KG1 (cell line): ENCODE data around the gene DIP2C.
"Not testable (repeated sequence)": the region's sequence is repeated elsewhere in the genome, so short reads cannot be mapped to it uniquely, and the experiment has no call there.

Source experiments
- DNase-seq: peaks from one replicate; lab custom pipeline; 2025; lab: John Stamatoyannopoulos, UW

Gene DIP2C

DNA sequence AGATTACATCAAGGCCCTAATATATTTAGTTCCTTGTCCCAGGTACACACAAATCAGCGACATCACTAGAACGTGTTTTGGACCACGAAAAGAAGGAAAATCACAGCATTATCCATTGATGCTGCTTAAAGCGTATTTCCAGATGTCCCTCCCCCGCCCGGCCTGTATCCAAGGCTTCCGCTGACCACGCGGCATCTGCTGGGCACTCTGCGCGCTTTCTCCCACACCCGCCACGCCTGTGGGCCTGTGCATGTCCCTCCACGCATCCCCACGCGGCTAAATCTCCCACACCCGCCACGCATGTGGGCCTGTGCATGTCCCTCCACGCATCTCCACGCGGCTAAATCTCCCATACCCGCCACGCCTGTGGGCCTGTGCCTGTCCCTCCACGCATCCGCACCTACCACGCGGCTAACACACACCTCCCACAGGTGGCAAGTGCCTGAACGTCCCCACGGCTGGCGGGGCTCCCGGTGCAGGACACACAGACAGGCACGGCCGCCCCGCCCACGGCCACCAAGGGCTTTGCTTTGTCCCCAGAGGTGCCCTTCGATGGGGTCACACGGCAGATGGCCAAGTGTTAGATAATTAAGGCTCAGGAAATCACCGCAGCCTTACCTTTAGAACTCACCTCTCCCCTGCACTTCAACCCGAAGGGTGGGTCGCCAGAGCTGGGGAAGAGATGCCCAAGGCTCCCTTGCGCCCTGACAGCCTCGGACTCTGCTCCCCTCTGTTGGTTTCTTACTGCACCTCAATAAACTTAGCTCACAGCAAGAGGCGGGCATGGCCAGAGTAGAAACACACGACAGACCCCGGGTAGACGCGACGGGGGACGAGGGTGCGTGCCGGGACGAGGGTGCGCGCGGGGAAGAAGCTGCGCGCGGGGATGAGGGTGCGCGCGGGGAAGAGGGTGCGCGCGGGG lies 49.5 kb downstream of the DIP2C start:
- no peak for DNase-seq

DNA sequence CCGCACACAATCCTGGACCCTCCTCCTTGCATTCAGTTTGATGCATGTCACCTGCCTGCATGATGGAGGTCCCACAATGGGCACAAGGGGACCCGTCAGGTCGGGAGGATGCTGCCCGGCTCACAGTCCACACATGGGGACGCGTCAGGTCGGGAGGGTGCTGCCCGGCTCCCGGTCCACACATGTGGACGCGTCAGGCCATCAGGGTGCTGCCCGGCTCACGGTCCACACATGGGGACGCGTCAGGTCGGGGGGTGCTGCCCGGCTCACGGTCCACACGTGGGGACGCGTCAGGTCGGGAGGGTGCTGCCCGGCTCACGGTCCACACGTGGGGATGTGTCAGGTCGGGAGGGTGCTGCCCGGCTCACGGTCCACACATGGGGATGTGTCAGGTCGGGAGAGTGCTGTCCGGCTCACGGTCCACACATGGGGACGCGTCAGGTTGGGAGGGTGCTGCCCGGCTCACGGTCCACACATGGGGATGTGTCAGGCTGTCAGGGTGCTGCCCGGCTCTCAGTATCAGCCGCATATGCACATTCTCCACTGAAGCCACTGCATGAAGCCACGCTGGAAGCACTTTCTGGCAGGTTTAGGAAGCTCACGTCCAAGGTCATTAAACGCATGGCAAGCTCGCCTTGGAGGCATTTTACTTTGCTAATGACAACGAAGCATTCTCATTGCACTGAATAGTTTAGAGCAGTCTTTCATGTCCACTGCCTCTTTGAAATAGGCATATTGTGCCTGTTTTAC lies 50.3 kb downstream of the DIP2C start:
- DNase-seq: no peak

DNA sequence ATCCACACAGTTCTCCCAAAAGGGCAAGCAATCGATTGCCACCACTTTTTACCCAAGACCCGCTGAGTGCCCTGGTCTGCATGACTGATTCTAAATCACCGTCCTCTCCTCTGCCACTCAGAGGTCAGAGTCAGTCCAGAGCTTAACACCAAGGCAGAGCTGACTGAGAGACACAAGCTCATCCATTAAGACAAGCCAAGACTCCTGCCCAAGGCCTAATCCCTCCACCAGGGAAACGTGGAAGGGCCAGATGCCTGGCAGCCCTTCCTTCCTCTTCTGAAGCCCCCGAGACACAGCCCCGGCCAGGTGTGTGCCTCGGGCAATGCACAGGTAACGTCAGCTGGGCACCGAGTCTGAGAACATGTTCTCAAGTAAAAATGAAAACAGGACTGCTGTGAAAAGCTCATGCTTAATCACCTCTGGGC lies 51.7 kb downstream of the DIP2C start:
- no peak for DNase-seq

DNA sequence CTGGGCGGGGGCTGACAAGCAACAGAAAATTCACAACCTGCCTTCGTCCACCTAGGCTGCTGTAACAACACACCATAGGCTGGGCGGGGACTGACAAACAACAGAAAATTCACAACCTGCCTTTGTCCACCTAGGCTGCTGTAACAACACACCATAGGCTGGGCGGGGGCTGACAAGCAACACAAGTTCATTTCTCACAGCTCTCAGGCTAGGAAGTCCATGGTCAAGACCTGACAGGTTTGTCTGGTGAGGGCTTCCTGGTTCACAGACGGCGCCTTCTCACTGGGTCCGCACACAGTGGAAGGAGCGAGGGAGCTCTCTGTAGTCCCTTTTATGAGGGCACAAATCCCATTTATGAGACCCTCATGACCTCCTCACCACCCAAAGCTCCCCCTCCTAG lies 52.2 kb downstream of the DIP2C start:
- no peak for DNase-seq

DNA sequence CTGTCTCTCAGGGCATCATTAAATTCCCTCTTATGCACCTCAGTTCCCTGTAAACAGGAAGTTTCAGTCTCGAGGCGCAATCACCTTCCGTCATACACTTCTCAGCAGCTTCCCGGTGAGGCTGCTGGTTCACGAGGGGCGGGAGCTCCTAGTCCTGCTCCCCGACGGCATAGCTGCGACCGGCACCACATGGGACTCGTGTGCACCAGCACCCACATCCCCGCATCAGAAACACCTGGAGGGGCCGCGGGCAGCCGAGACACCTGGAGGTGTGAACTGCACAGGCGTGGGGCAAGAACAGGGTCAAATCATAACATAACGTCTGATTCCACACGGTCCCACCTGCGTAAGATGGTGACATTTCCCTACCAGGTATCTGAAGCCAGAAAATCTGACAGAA lies 52.7 kb downstream of the DIP2C start:
- DNase-seq: no peak

DNA sequence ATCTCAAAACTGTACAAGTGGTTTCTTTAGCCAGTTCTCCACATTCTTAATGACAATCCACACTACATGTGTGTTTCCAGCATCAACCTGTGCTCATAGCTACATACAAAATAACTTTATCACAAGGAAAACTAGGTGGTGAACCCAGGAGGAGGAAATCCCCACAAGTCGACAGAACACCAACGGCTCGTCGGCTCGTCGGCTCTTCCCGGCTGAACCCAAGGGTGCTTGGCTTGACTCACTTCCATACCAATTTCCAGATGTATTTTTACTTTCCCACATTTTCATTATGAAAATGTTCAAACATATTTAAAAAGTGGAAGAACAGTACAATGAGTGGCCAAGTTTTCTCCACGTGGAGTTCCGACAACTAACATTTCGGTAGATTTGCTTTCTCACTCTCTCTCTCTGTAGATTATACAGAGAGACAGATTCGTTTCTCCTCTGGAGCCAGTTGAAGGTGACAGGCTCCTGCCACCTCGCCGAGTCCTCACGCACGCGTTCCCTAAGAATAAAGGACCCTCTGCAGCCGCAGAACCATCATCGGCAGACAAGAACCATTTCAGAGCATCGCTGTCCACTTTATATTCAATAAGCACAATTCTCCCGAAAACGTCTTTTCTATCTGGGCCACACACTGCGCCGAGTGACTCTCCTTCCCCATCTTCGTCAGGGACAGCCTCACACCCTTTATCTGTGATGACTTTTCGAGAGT lies 53.3 kb downstream of the DIP2C start:
- DNase-seq: no peak

DNA sequence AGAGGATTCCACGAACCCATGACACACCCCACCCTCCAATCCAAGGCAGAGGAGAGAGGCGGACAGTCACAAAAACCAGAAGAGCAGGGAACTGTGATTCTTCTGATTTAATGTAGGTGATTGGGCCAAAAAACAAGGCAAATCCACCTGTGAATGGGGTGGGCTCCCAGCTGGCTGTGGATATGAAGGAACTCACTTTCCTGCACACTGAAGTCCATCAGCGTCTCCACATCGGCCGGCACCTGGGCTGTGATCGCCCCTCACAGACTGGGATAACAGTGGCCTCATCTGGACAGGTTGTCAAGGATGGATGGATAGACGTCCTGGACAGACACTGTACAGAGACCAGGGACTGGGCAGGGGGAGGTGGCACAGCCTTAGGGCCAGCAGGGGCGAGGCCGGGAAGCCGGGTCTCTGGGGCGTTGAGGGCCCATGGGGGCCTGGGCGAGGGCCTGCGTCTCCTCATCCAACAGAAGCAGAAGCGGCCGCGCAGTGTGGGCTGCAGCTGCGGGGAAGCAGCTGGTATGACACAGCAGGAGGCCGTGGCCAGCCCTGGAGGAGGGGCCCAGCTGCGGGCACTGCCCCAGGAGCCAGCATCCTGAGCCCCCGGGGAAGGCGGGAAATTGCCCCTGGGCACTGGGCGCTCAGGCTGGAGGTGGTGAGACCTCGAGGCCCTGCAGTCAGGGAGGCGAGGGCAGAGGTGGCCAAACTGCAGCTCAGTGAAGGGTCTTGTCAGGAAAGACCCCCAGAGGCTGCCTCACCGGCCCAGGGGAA lies 54.2 kb downstream of the DIP2C start:
- DNase-seq: no peak

DNA sequence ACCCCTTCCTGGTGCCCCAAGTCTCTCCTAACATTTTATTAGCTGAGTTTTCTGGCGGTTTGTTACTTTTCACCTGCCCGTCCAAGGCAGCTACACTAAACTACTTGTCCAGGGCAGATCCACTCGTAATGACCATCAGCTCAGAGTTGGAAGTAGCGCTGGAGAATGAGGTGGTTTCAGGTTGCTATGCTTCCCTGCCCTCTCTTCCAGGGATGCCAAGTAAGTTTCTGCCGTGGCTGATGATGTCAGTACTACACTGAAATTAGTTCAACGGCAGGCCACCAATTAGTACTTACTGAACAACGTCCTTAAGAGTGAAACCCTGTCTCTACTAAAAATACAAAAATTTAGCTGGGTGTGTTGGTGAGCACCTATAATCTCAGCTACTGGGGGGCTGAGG lies 55.2 kb downstream of the DIP2C start:
- DNase-seq: no peak

DNA sequence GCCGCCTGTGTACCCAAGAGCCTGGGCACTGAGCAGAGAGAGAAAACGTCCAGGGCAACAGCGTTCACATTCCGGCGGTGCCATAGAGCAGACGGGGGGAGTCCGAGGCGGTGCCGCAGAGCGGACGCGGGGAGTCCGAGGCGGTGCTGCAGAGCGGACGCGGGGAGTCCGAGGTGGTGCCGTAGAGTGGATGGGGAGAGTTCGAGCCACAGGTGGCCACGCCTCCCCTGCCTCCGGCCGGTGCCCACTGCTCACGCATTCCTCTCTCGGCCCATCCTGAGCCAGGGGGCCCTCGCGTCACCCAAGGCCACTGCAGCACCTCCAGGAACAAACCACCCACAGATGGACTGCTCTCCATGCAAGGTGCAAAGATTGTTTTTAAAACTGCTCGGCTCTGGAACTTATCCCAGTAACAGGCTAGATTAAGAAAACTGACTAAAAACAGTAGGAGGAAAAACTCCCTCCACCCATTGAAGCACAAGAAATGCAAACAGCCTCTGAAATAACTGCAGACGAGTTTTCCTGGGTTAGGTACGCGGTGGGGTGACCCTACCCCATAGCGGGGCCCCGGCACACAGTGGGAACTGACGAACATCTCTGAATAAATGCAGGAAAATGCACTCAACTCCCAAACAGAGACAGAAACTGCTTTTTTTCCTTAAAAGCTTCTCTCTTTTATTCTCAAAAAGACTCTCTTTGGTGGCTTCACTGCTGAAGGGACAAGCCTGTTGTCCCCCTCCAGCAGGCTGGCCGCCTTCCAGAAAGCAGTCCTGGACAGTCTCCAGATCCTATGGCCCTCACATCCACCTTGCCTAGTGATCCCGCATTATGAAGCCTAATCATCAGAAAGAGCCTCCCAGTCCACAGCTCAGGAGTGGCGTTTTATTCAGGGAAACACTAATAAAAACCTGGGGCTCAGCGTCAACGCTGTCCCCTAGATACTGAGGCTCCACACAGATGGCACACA lies 55.9 kb downstream of the DIP2C start:
- DNase-seq: no peak

DNA sequence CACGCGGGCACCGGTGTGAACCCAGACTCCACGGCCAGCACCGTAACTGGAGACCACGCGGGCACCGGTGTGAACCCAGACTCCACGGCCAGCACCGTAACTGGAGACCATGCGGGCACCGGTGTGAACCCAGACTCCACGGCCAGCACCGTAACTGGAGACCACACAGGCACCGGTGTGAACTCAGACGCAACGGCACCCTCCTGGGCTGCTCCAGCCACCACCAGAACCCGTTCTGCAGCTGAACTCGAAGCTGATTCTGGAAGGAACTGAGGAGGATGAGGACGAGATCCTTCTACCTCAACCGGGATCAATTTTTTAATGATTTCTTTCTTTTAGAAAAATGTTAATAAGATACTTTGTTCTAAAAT lies 56.7 kb downstream of the DIP2C start:
- DNase-seq: not testable (repeated sequence)

DNA sequence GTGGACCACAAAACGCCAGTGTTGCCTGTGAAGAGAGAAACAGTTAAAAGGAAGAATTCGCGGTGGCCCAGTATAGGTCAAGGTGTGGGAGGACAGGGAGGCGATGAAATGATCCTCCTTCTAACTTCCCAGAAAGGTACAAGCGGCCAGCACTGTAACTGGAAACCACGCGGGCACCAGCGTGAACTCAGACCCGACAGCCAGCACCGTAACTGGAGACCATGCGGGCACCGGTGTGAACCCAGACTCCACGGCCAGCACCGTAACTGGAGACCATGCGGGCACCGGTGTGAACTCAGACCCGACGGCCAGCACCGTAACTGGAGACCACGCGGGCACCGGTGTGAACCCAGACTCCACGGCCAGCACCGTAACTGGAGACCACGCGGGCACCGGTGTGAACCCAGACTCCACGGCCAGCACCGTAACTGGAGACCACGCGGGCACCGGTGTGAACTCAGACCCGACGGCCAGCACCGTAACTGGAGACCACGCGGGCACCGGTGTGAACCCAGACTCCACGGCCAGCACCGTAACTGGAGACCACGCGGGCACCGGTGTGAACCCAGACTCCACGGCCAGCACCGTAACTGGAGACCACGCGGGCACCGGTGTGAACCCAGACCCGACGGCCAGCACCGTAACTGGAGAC lies 57.2 kb downstream of the DIP2C start:
- DNase-seq: not testable (repeated sequence)

DNA sequence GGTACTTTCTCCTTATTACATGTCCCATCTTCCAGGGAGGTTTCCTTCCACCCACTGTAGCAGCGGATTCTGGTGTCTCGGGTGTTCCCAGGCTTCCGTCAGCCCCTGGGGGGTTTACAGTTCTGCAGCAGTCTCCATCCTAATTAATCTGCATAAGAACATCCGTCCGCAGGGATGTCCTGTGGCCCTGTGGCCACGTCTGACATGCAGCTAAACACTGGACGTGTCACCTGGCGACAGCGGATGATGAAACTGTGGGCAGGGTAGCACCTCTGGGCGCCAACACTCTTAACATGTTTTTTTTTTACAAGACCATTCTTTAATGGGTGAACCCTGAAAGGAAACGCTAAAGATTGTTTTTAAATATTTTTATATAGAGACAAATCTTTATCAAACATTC lies 58.2 kb downstream of the DIP2C start:
- no peak for DNase-seq

DNA sequence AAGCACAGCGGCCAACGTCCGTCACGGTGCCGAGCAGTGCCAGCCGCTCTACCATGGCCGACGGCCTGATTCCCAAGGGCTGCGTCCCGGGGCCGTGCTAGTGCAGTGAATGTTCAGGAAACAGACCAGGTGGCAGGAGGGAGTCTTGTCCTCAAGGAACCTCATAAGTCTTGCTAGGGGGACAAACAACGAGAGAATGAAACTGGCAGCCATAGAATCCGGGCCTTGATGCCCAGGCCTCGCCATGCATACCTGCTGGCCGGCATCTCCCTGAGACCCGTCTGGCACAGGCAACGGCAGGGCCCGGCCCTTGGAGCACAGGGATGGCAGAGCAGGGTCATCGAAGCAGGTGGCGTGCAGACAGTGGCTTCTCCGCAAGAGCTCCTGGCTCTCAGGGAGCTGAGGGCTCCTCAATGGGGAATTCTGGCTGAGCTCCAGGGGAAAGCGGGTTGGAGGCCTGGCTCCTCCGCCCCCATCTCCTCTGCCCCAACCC lies 58.8 kb downstream of the DIP2C start:
- no peak for DNase-seq

DNA sequence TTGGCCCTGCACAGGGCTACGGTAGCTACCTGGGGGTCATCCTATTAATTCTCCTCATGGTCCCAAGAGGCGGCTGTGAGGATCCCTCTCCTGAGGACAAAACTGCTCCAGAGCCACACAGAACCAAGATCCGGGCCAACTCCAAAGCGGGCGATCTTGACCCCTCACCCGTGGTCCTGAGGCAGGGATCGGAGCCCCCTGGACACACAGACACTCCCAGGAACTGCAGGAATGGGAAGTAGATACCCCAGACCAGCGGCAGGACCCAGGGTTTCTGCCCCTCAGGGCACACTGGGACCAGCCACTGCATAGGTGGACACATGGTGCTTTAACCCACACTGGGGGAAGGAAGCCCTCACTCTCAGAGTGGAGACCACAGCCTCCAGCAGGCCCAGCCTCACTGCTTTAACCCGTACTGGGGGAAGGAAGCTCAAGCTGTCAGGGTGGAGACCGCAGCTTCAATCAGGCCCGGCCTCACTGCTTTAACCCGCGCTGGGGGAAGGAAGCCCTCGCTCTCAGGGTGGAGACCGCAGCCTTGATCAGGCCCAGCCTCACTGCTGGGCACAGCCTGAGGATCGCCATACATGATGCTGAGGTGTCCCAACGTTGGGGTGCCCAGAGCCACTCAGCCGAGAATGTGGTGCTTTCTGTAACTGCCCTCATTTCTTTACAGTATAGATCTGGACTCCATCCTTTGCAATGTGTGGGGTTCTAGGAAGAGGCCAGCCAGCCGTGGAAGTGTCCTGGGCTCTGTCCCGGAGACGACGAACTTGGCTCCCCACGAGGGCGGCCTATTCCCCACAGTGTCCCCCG lies 60.1 kb downstream of the DIP2C start:
- no peak for DNase-seq

DNA sequence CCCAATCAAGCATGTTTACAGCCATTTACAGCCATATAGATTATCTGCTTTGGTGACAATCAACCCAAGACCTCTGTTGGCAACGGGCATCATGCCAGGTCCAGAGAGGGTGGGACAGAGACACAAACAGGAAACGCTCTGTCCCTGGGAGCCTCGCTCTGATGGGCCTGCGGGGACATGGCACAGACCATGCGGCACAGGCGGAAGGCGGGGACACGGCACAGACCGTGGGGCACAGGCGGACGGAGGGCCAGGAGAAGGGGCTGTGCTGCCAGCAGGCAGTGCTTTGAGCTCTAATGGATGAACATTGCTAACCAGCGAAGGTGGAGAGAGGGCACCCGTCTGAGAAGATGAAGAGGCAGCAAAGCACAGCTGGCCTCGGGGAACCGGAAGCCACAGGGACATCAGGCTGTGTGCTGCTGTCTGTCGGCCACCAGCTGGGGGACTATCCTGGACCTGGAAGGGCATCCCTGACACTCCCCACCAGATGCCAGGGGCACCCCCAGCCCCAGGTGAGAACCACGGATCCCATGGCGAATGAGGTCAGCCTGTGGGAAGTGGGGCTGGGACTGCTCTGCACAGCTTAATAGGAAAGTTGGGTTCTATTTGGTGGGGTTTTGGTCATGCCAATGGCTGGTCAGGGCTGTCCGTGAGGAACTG lies 61.0 kb downstream of the DIP2C start:
- no peak for DNase-seq

DNA sequence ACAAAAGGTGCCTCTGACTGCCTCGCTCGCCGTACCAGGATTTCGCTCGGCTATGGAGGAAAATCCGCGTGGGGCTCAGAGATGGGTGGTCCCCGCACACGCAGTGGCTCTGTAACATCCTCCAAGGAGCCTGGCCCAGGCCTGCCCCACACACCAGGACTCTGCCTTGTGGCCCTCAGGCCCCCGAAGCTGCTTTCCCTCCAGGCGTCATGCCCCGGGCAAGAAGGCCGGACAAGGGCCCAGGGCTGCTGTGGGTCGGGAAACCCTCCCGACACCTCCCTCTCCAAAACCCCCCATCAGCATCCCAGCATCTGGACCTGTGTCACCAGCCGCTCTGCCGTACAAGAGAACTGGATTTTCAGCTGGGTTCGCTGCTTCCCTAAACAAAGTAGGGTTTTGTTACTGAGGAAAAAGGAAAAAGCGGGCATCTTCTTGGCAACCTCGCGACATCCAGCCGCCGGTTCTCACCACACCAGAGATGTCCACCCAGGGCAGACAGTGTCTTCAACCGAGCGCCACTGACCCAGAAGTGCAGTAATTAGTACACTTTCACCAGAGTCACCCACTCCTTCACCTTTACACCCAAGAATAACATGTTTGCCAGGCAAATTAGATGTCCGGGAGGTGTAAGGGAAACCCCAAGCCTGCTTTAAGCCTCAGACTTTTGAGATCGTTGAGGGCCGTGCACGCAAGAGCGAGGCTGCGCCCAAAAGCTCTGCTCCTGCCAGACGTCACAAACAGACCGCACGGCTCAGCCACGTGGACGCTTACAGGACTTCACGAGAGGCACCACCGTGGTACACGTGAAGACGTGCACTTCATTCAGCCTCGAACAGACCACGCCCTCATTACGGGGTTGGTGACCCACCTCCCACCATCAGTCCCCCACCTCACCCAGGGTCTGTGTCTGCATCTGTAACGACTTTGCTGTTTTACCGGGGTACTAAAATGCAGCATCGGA lies 62.2 kb downstream of the DIP2C start:
- no peak for DNase-seq
